OCI-LY1 (cell line): ENCODE results near the gene LONRF2.

Source experiments
- CTCF ChIP-seq: fragments of 200-600 bp; sonication (generic), shearing (Covaris generic); IDR thresholded peaks from 2 replicates; pipeline ENCODE4 v1.5.1; 2017; ENCODE audit warnings: mild to moderate bottlenecking, antibody characterized with exemption, low read length, moderate library complexity, mixed read lengths
- EZH2 ChIP-seq: fragments of 200-600 bp; sonication (generic), shearing (Covaris generic); IDR thresholded peaks from 2 replicates; pipeline ENCODE4 v1.8.0; 2017; ENCODE audit warnings: borderline replicate concordance, mixed run types, mild to moderate bottlenecking, antibody characterized with exemption, low read length, moderate library complexity, mixed read lengths

- TF ChIP-seq CTCF (no peak), EZH2 (no peak)
Measured at GRCh38 chr2:100254646-100255210, 67.6 kb downstream of the LONRF2 start.
